ENCODE results near the gene GGA1. TPM values are rescaled to one million over a fixed set of nuclear protein-coding genes. Genes with fewer than 3 reads are reported as not detected.

GGA1 gene
- total and polyA plus RNA-seq, 2 of the 4 experiments (the other 2 are of a cell fraction): 17.2 to 48.5 TPM

DNA sequence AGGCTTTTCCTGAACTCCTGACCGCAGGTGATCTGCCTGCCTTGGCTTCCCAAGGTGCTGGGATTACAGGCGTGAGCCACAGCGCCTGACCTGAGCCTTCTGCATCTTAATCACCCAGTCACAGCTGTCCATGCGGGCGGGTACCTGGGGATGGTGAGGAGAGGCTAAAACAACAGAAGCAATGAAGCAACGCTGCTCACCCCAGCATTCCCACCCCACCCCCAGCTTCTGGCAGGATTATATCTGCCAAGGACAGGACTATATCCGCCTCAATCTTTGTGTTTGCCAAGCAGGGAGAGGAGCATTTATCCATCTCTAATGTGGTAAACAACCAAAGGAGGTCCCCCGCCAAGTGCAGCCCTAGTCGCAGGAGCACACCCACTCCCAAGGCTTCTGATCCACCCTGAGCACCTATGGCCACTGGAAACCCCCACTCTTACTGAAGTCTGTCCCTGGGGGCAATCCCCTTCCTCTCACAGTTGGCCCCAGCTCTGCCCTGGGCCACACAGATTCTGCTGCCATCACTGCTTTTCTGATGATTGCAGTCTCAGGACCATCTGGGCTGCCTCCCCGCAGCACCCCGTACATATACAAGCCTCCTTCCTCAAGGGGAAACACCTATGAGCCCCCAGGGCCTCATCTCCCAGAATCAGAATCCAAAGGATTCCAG, 20.0 kb upstream of the GGA1 start:
- Histone ChIP-seq H3K9me3 (ENCODE audit: control insufficient read depth, insufficient read depth, low read length) (no peaks in the 10 kb centered on the region), H3K14ac (replicated peaks; ENCODE audit: low read depth, low read length) (no peak overlapping the region), H3K27ac (ENCODE audit: insufficient read depth, low read length) (no peak overlapping the region), H4K8ac (ENCODE audit: low read depth in 2 of 2, low read length in 2 of 2) (no peak overlapping the region), H2BK5ac (ENCODE audit: low read depth, low read length, poor library complexity, severe bottlenecking) (no peak overlapping the region), H4K91ac (ENCODE audit: insufficient read depth, low read depth, low read length) (no peak overlapping the region), H2BK120ac (ENCODE audit: low read depth, low read length) (no peak overlapping the region), H2AK5ac (ENCODE audit: low read depth, low read length) (0 out of 2 replicates have a peak overlapping the region, but pooled peaks have one; percentile 36), H4K20me1 (ENCODE audit: insufficient read depth, low read length) (no peaks in the 10 kb centered on the region), H3K4me3 (ENCODE audit: insufficient read depth, low read depth, low read length) (no peak overlapping the region), H3K79me1 (ENCODE audit: low read depth in 1 of 2, low read length in 2 of 2) (no peaks in the 10 kb centered on the region), H3K4me2 (ENCODE audit: low read depth, low read length) (no peak overlapping the region), H3K36me3 (ENCODE audit: control insufficient read depth, insufficient read depth, low read length) (no peaks in the 10 kb centered on the region), H3K4me1 (ENCODE audit: control insufficient read depth, insufficient read depth, low read length) (no peaks in the 10 kb centered on the region; the same call in 1 of the 2 replicates), H2BK20ac (ENCODE audit: low read depth, low read length) (no peak overlapping the region), H3K4ac (ENCODE audit: low read depth, low read length) (no peak overlapping the region), H2BK15ac (ENCODE audit: low read depth, low read length) (no peak overlapping the region), H3K9ac (ENCODE audit: low read depth, low read length) (no peak overlapping the region), H3K23ac (ENCODE audit: low read depth, low read length) (no peak overlapping the region), H2AK9ac (replicated peaks; ENCODE audit: low read depth, low read length, poor library complexity) (no peak overlapping the region), H3K27me3 (ENCODE audit: control insufficient read depth, insufficient read depth, low read length) (peaks cover 12% of the 10 kb centered on the region), H4K5ac (ENCODE audit: low read depth, low read length) (no peak overlapping the region), H3K9me1 (ENCODE audit: insufficient read depth, low read length) (0 out of 2 replicates have a peak, but pooled peaks cover 3% of the 10 kb centered on the region), H3K18ac (ENCODE audit: low read depth, low read length) (no peak overlapping the region), H3K56ac (ENCODE audit: extremely low read depth, insufficient read depth, low read length) (no peak overlapping the region), H2AFZ (replicated peaks; ENCODE audit: low read length, poor library complexity) (no peak overlapping the region)
- TF ChIP-seq RFX5 (IDR thresholded peaks at IDR 0.05; ENCODE audit: low read depth, low read length) (no peak), CEBPB (IDR thresholded peaks at IDR 0.05; ENCODE audit: low read depth, low read length) (no peak), MAZ (IDR thresholded peaks at IDR 0.05; ENCODE audit: borderline replicate concordance, low read depth, low read length) (no peak), RAD21 (IDR thresholded peaks at IDR 0.05; ENCODE audit: low read length) (no peak), USF2 (IDR thresholded peaks at IDR 0.05; ENCODE audit: low read depth, low read length) (no peak), MXI1 (IDR thresholded peaks at IDR 0.05; ENCODE audit: borderline replicate concordance, low read depth, low read length) (no peak), BHLHE40 (IDR thresholded peaks at IDR 0.05; ENCODE audit: low read depth, low read length) (no peak)
- TF ChIP-seq, protein P1, sequence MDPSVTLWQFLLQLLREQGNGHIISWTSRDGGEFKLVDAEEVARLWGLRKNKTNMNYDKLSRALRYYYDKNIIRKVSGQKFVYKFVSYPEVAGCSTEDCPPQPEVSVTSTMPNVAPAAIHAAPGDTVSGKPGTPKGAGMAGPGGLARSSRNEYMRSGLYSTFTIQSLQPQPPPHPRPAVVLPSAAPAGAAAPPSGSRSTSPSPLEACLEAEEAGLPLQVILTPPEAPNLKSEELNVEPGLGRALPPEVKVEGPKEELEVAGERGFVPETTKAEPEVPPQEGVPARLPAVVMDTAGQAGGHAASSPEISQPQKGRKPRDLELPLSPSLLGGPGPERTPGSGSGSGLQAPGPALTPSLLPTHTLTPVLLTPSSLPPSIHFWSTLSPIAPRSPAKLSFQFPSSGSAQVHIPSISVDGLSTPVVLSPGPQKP (IDR thresholded peaks at IDR 0.05; ENCODE audit: borderline replicate concordance, low read depth, low read length): no peak
- no peak for DNase-seq
- ChIA-PET CTCF (no interaction called here), POLR2A (ENCODE audit: unreplicated experiment) (no interaction called here)
- no TSS peak for BruUV-seq (replicated peaks)
- WGBS, 2 experiments (ENCODE audit: extremely low coverage in 2 of 2, insufficient read length in 1 of 2): 61% methylated on average over 3 of the region's 11 CpGs; no CpG with 5 or more reads in 1 of the 2 experiments
- in situ Hi-C loops (cut with MboI; ENCODE audit: low sequenced_read_pairs) (no loop called here), dilution Hi-C loops (cut with HindIII; ENCODE audit: low sequenced_read_pairs, unreplicated experiment) (no loop called here), intact Hi-C loops (cut with micrococcal nuclease) (no loop called here)
- ATAC-seq (ENCODE audit: low read depth): no peak

Measured in IMR-90 (cell line).